GM23248 (cell line): ENCODE data around the gene STX16. TPM values are rescaled to one million over a fixed set of nuclear protein-coding genes. Genes with fewer than 3 reads are reported as not detected.

Experiments
- DNase-seq: peaks from one replicate; pipeline ENCODE4 v3.0.0-alpha.2; 2015
- H2AFZ ChIP-seq: fragments of 200-600 bp; sonication (generic); 2 replicates; pipeline ENCODE4 v1.6.1; 2016; ENCODE audit warnings: antibody characterized with exemption
- H3F3A ChIP-seq: fragments of 200-600 bp; sonication (generic); 2 replicates; pipeline ENCODE4 v1.6.1; 2016; ENCODE audit warnings: mild to moderate bottlenecking, antibody characterized with exemption, mixed run types; ENCODE audit not compliant: insufficient read depth
- H3K27ac ChIP-seq: fragments of 200-600 bp; sonication (generic); 2 replicates; pipeline ENCODE4 v1.5.1; 2016; ENCODE audit warnings: mild to moderate bottlenecking
- H3K27me3 ChIP-seq: fragments of 200-600 bp; sonication (generic); replicated peaks from 2 replicates; pipeline ENCODE4 v1.6.1; 2016; ENCODE audit warnings: mild to moderate bottlenecking; ENCODE audit not compliant: insufficient read depth
- H3K36me3 ChIP-seq: fragments of 200-600 bp; sonication (generic); 2 replicates; pipeline ENCODE4 v1.6.1; 2016; ENCODE audit warnings: low read depth, mild to moderate bottlenecking
- H3K4me1 ChIP-seq: fragments of 200-600 bp; sonication (generic); 2 replicates; pipeline ENCODE4 v1.6.1; 2016; ENCODE audit warnings: mild to moderate bottlenecking; ENCODE audit not compliant: insufficient read depth
- H3K4me2 ChIP-seq: fragments of 200-600 bp; sonication (generic); one replicate; pipeline ENCODE4 v1.6.1; 2016; ENCODE audit warnings: mild to moderate bottlenecking; ENCODE audit not compliant: unreplicated experiment
- H3K4me3 ChIP-seq: fragments of 200-600 bp; sonication (generic); 2 replicates; pipeline ENCODE4 v1.5.1; 2016; ENCODE audit warnings: mild to moderate bottlenecking
- H3K79me2 ChIP-seq: fragments of 200-600 bp; sonication (generic); 2 replicates; pipeline ENCODE4 v1.6.1; 2016; ENCODE audit warnings: mild to moderate bottlenecking; ENCODE audit not compliant: insufficient read depth
- H3K9ac ChIP-seq: fragments of 200-600 bp; sonication (generic); 2 replicates; pipeline ENCODE4 v1.6.1; 2016; ENCODE audit warnings: mild to moderate bottlenecking
- H3K9me2 ChIP-seq: fragments of 200-600 bp; sonication (generic); 2 replicates; pipeline ENCODE4 v1.6.1; 2016; ENCODE audit warnings: mixed run types, mild to moderate bottlenecking, moderate library complexity; ENCODE audit not compliant: insufficient read depth
- H3K9me3 ChIP-seq: fragments of 200-600 bp; sonication (generic); one replicate; pipeline ENCODE4 v1.6.1; 2017; ENCODE audit warnings: low read depth
- H4K20me1 ChIP-seq: fragments of 200-600 bp; sonication (generic); 2 replicates; pipeline ENCODE4 v1.6.0; 2016; ENCODE audit not compliant: insufficient read depth
- EZH2 ChIP-seq: fragments of 200-600 bp; sonication (generic); IDR thresholded peaks from 2 replicates; pipeline ENCODE4 v1.6.1; 2018; ENCODE audit warnings: antibody characterized with exemption, mild to moderate bottlenecking; ENCODE audit not compliant: insufficient read depth, poor library complexity, severe bottlenecking
- EZH2phosphoT487 ChIP-seq: fragments of 200-600 bp; sonication (generic); IDR thresholded peaks from 2 replicates; pipeline ENCODE4 v1.6.1; 2018; ENCODE audit warnings: antibody characterized with exemption, moderate library complexity, mild to moderate bottlenecking, low read depth; ENCODE audit not compliant: insufficient read depth
- WGBS, 2 experiments: methylation state at CpG; one replicate each; pipeline ENCODE4 v1.1.6; 2015 to 2017; ENCODE audit warnings: low lambda C conversion rate in 2 of 2, low coverage in 1 of 2; ENCODE audit errors: missing lambda C conversion rate in 2 of 2; 5-methylcytosine and 5-hydroxymethylcytosine counted together
- in situ Hi-C: fragments of 300-500 bp; cut with MboI; formaldehyde crosslinking; loops from 2 replicates; pipeline ENCODE4 v1.15.0; 2020
- polyA plus RNA-seq: library from polyadenylated mRNA; unstranded; fragments of >200 nt; fragmentation: Nextera tagmentation; extraction: Ambion mirVana; gene quantifications from 2 replicates; pipeline ENCODE4 v1.2.1, GENCODE V29; 2016
- total RNA-seq: library from RNA; depleted of rRNA; stranded (reverse); fragments of >200 nt; shearing (Covaris generic); gene quantifications from 2 replicates; pipeline ENCODE4 v1.2.3, GENCODE V29; 2014

Gene STX16
- total and polyA plus RNA-seq, 2 experiments from 2014 or later, result 17.6 to 36.9 TPM

GRCh38 chr20:58625585-58625984 lies 25.5 kb upstream of the STX16 start:
- Histone ChIP-seq H4K20me1 (no peaks in the 10 kb centered on the region), H3K4me1 (peaks cover 43% of the 10 kb centered on the region), H3K79me2 (no peaks in the 10 kb centered on the region), H3K36me3 (no peaks in the 10 kb centered on the region), H3K9ac (no peak overlapping the region), H2AFZ (no peak overlapping the region), H3F3A (peaks cover 11% of the 10 kb centered on the region), H3K9me2 (no peaks in the 10 kb centered on the region), H3K27ac (no peak overlapping the region), H3K4me2 (no peak overlapping the region), H3K9me3 (no peaks in the 10 kb centered on the region), H3K27me3 (no peaks in the 10 kb centered on the region), H3K4me3 (no peak overlapping the region)
- DNase-seq, result no peak
- WGBS, 2 experiments, result 26 to 39% methylated on average over 6 of the region's 6 CpGs
- no peak for TF ChIP-seq EZH2phosphoT487
- no peak for TF ChIP-seq EZH2
- in situ Hi-C loops, result no loop called here

GRCh38 chr20:58626051-58626450 lies 25.0 kb upstream of the STX16 start:
- DNase-seq, result peak; percentile 32
- Histone ChIP-seq H4K20me1 (no peaks in the 10 kb centered on the region), H3K9me3 (no peaks in the 10 kb centered on the region), H2AFZ (peak overlapping the region; percentile 43), H3K4me3 (no peak overlapping the region), H3K79me2 (no peaks in the 10 kb centered on the region), H3K9me2 (no peaks in the 10 kb centered on the region), H3K4me1 (peaks cover 43% of the 10 kb centered on the region), H3F3A (peaks cover 11% of the 10 kb centered on the region), H3K27ac (no peak overlapping the region), H3K9ac (no peak overlapping the region), H3K36me3 (no peaks in the 10 kb centered on the region), H3K4me2 (no peak overlapping the region), H3K27me3 (no peaks in the 10 kb centered on the region)
- WGBS, 2 experiments, result 50 to 60% methylated on average over 4 of the region's 4 CpGs
- in situ Hi-C loops, result no loop called here
- TF ChIP-seq EZH2phosphoT487 (no peak), EZH2 (no peak)

- Histone ChIP-seq H3K9me2 (no peaks in the 10 kb centered on the region), H3K4me3 (no peak overlapping the region), H3K9me3 (no peaks in the 10 kb centered on the region), H3K4me2 (no peak overlapping the region), H3K27ac (no peak overlapping the region), H3K27me3 (no peaks in the 10 kb centered on the region), H4K20me1 (no peaks in the 10 kb centered on the region), H3K4me1 (peaks cover 42% of the 10 kb centered on the region), H3K79me2 (no peaks in the 10 kb centered on the region), H2AFZ (no peak overlapping the region), H3F3A (peaks cover 11% of the 10 kb centered on the region), H3K36me3 (no peaks in the 10 kb centered on the region), H3K9ac (no peak overlapping the region)
- TF ChIP-seq EZH2, result no peak
- TF ChIP-seq EZH2phosphoT487, result no peak
- in situ Hi-C loops, result no loop called here
- WGBS, 2 experiments, result 95 to 96% methylated on average over 11 of the region's 11 CpGs
- DNase-seq, result no peak
Observed at GRCh38 chr20:58627212-58628072, 23.6 kb upstream of the STX16 start.

- H3K9me2 ChIP-seq, result no peaks in the 10 kb centered on the region
- DNase-seq, result no peak
- 90% methylated on average over 11 of the region's 11 CpGs for WGBS, 2 experiments
- H3K27ac ChIP-seq, result no peak overlapping the region
- H2AFZ ChIP-seq, result no peak overlapping the region
- H3K27me3 ChIP-seq, result no peaks in the 10 kb centered on the region
- peaks cover 31% of the 10 kb centered on the region for H3K4me1 ChIP-seq
- no peak overlapping the region for H3K4me2 ChIP-seq
- no peaks in the 10 kb centered on the region for H3K79me2 ChIP-seq
- in situ Hi-C loops, result no loop called here
- no peak overlapping the region for H3K9ac ChIP-seq
- no peak overlapping the region for H3K4me3 ChIP-seq
- H3K36me3 ChIP-seq, result no peaks in the 10 kb centered on the region
- TF ChIP-seq EZH2phosphoT487 (no peak), EZH2 (no peak)
- H4K20me1 ChIP-seq, result no peaks in the 10 kb centered on the region
- H3K9me3 ChIP-seq, result no peaks in the 10 kb centered on the region
- peaks cover 7% of the 10 kb centered on the region; the same call in 1 of the 2 replicates for H3F3A ChIP-seq
Observed at GRCh38 chr20:58628491-58629214, 22.4 kb upstream of the STX16 start.
